Lower lobe of right lung (tissue), 2 donors: ENCODE data around the gene EIF5AL1. TPM values are rescaled to one million over a fixed set of nuclear protein-coding genes. Genes with fewer than 3 reads are reported as not detected.
"Not testable (repeated sequence)": the region's sequence is repeated elsewhere in the genome, so short reads cannot be mapped to it uniquely, and the experiment has no call there.

Experiments used
- ATAC-seq, 2 donors: fragments of 200-7000 bp; cut with Tn5 transposase; one replicate each; pipeline ENCODE4 v1.9.1; 2020 to 2022; ENCODE audit warnings: mild to moderate bottlenecking in 2 of 2, moderate library complexity in 2 of 2
- DNase-seq: peaks from one replicate; pipeline ENCODE4 v3.0.0-alpha.2; 2020
- H3K27ac ChIP-seq: fragments of 200-600 bp; one replicate; pipeline ENCODE4 v1.8.0; 2022
- H3K27me3 ChIP-seq: fragments of 200-600 bp; one replicate; pipeline ENCODE4 v1.8.0; 2022; ENCODE audit warnings: low read depth
- H3K36me3 ChIP-seq: fragments of 200-600 bp; one replicate; pipeline ENCODE4 v1.8.0; 2022; ENCODE audit warnings: mild to moderate bottlenecking
- H3K4me1 ChIP-seq: fragments of 200-600 bp; one replicate; pipeline ENCODE4 v1.8.0; 2022
- H3K4me3 ChIP-seq: fragments of 200-600 bp; one replicate; pipeline ENCODE4 v1.8.0; 2022; ENCODE audit warnings: mild to moderate bottlenecking
- H3K9me3 ChIP-seq: fragments of 200-600 bp; one replicate; pipeline ENCODE4 v1.8.0; 2022
- intact Hi-C: fragments of 100-400 bp; cut with DNase I; formaldehyde crosslinking; loops from one replicate; pipeline ENCODE4 v1.11.0; 2022
- long read RNA-seq: library from polyadenylated mRNA; unstranded; transcript quantifications from one replicate; pipeline ENCODE4 v2.0.0, GENCODE V29; 2021
- total RNA-seq: library from RNA; stranded (reverse); fragmentation: NEBNext Ultra II Directional; extraction: Animal tissue kit (Norgen Biotek cat#: 25700); gene quantifications from one replicate; pipeline ENCODE4 v1.2.1, GENCODE V29; 2021
- TF ChIP-seq, protein P1 (sequence below): fragments of 200-600 bp; IDR thresholded peaks from one replicate; pipeline ENCODE4 v1.8.0; 2022; ENCODE audit warnings: antibody characterized with exemption, mild to moderate bottlenecking
- donor health status: DM: no; HTN: yes; CAD: no; lungs with severe emphysema.

Gene EIF5AL1
- not detected for total RNA-seq
- long read RNA-seq, partial matches to known transcripts = 0 of 4 reads
- long read RNA-seq, other reads (novel, unspliced or antisense) = 0 of 4 reads

DNA sequence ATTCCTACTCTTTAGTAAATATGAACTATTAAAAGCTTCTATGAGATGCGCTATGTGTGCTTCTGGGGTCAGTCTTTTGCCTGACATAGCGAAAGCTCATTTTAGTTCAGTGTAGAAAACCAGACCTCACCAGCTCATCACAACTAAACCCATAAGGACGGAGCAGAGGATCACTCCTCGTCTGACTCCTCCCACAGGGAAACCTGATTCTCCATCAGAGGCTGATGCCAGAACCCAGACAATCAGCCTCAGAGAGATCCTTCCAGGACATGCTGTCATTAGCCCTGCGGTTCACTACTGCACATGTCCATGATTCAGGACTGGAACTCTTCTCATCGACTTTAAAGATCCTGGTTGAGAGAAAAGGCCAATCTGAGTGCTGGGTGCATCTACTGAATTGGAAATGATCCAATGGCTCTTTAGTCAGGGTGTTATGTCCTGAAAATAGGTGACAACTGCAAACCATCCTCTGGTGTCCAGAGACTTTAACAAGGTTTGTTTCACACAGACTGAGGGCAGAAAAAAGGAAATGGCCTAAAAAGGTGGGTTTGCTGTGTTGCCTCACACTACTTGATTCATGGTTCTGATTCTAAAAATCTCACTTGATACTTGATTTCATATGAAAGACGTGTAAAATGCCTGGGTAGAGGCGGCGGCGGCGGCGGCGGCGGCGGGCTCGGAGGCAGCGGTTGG is at the start of gene EIF5AL1:
TSS of gene EIF5AL1 (plus strand) at position 643 of the 693 bp plus-strand sequence. CDS start 117 bp downstream, outside the sequence.
- H3K27ac ChIP-seq, intact Hi-C loops, DNase-seq, H3K27me3 ChIP-seq, H3K36me3 ChIP-seq, H3K4me1 ChIP-seq, H3K4me3 ChIP-seq, H3K9me3 ChIP-seq, ATAC-seq: not testable (repeated sequence)

DNA sequence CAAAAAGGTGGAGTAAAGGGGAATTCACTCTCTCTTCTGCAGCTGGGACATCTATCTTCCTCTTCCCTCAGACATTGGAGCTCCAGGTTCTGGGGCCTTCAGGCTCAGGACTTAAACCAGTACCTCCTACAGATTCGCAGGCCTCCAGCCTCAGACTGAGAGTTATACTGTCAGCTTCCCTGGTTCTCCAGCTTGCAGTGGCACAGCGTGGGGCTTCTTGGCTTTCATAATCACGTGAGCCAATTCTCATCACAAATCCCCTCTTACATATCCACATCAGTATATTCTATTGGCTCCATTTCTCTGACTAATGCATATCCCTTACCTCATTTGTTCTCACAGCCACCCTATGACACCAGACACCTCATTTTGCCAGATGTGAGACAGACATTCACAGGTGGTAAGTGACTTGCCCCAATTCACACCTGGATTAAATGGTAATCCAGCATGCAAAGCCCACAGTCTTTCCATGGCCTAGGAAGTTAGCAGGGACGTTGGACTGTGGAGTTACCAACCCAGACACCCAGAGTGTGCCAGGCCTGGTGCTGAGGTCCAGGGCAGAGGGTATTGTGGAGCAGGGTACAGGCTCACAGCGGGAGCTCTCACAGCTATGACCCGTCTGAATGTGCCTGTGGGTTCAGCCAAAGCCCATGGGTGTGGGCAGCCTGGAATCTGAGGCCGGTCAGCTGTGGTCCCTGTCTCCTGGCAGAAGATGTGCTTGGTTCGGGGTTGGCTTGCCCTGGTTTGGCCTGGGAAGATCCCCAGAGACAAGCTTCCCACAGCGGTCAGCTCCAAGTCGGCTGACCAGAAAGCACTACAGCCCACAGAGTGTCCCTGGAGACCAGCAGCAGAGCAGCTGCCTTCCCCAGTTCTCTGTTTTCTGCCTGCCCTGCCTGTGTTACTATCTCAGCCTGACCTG is 48.5 kb upstream of the EIF5AL1 start:
- DNase-seq (no peak), ATAC-seq (peak in 1 of 2 donors; percentile 29)
- H3K36me3 ChIP-seq = no peaks in the 10 kb centered on the region
- TF ChIP-seq, protein P1, sequence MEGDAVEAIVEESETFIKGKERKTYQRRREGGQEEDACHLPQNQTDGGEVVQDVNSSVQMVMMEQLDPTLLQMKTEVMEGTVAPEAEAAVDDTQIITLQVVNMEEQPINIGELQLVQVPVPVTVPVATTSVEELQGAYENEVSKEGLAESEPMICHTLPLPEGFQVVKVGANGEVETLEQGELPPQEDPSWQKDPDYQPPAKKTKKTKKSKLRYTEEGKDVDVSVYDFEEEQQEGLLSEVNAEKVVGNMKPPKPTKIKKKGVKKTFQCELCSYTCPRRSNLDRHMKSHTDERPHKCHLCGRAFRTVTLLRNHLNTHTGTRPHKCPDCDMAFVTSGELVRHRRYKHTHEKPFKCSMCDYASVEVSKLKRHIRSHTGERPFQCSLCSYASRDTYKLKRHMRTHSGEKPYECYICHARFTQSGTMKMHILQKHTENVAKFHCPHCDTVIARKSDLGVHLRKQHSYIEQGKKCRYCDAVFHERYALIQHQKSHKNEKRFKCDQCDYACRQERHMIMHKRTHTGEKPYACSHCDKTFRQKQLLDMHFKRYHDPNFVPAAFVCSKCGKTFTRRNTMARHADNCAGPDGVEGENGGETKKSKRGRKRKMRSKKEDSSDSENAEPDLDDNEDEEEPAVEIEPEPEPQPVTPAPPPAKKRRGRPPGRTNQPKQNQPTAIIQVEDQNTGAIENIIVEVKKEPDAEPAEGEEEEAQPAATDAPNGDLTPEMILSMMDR = no peak
- no peaks in the 10 kb centered on the region for H3K9me3 ChIP-seq
- no peaks in the 10 kb centered on the region for H3K27me3 ChIP-seq
- peaks cover 19% of the 10 kb centered on the region for H3K4me1 ChIP-seq
- no peak overlapping the region for H3K27ac ChIP-seq
- intact Hi-C loops = loop anchor here (10.0 kb wide), 1 partner anchor 89 kb away; no protein-coding TSS in a partner anchor
- H3K4me3 ChIP-seq = no peak overlapping the region

DNA sequence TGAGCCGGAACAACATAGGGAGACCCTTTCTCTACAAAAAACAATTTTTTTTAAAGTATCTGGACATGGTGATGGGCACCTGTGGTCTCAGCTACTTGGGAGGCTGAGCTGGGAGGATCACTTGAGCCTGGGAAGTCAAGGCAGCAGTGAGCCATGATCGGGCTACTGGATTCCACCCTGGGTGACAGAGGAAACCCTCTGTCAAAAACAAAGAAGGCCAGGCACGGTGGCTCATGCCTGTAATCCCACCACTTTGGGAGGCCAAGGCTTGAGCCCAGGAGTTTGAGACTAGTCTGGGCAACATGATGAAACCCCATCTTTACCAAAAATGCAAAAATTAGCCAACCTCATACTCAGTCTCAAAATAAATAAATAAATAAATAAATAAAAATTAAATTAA is 47.0 kb upstream of the EIF5AL1 start:
- no peaks in the 10 kb centered on the region for H3K9me3 ChIP-seq
- peaks cover 20% of the 10 kb centered on the region for H3K4me1 ChIP-seq
- no peak overlapping the region for H3K27ac ChIP-seq
- no peaks in the 10 kb centered on the region for H3K36me3 ChIP-seq
- ATAC-seq (no peak), DNase-seq (no peak)
- TF ChIP-seq, protein P1 = no peak
- no peak overlapping the region for H3K4me3 ChIP-seq
- H3K27me3 ChIP-seq = no peaks in the 10 kb centered on the region
- intact Hi-C loops = loop anchor here (10.0 kb wide), 1 partner anchor 91 kb away; no protein-coding TSS in a partner anchor

DNA sequence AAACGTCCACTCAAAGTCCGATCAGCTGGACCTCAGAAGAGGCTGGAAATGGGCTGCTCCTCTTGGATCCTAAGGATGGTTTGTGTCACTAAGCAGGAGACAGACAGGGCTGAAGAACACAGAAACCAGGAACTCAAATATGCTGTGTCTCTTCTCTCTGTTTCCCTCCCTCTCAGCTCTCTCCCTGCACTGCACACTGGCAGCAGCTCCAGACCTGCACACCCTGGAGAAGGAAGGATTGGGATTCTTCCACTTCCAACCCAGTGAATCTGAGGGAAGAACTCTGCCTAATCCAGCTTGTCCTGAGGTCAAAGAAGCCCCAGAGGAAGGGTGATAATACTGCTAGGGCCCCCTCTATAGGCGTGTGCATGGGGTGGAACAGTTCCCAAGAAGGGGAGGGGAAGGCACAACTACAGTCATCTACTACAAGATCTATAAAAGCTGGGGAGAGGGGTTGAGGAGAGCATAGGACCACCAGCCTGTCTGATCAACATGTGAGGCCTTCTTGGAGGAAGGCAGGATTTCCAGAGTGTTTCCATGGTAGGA is 44.2 kb upstream of the EIF5AL1 start:
- Histone ChIP-seq H3K4me1 (peaks cover 20% of the 10 kb centered on the region), H3K36me3 (no peaks in the 10 kb centered on the region), H3K9me3 (no peaks in the 10 kb centered on the region), H3K4me3 (no peak overlapping the region), H3K27me3 (no peaks in the 10 kb centered on the region), H3K27ac (peak overlapping the region; percentile 14)
- intact Hi-C loops = loop anchor here (10.0 kb wide), 1 partner anchor 93 kb away; no protein-coding TSS in a partner anchor
- DNase-seq (no peak), ATAC-seq (peak; percentile 31 to 39)
- TF ChIP-seq, protein P1 = no peak

DNA sequence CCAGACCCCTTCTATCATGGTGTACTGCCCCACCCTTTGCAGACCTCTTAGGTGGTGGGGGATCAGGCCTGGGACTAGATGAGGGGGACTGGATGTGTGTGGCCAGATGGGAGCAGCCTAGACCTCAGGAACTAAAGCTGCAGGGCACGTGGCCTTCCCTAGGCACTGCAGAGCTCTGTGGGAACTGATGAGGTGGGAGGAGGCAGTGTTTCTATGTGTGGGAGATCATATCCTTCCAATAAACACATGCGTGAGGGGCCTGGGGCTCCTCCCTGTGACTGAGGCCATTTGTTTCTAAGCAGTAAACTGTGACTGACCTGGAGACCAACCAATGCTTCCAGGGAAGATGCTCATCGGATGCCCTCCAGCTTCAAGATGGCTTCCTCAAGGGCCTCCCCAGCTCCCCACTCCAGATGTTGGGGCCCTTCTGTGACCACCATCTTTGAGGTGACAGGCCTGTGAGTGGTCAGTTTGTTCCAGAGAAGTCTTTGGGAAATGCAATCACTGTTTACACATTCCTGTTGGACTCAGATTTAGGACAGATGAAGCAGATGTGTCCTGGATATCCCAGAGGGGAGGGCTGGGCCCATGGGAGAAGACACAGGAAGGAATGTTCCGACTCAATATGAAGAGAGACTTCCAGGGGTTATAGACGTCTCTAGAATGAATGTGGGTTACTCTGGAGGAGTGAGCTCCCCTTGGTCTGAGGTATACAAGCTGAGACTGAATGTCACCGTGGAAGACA is 43.3 kb upstream of the EIF5AL1 start:
- DNase-seq = no peak
- peak overlapping the region; percentile 14 for H3K27ac ChIP-seq
- intact Hi-C loops = loop anchor here (10.0 kb wide), 1 partner anchor 94 kb away; no protein-coding TSS in a partner anchor

More for the DNA sequence above, 43.3 kb upstream of the EIF5AL1 start:
- Histone ChIP-seq H3K27me3 (no peaks in the 10 kb centered on the region), H3K36me3 (no peaks in the 10 kb centered on the region), H3K4me3 (no peak overlapping the region), H3K9me3 (no peaks in the 10 kb centered on the region), H3K4me1 (peaks cover 20% of the 10 kb centered on the region)
- ATAC-seq = no peak
- TF ChIP-seq, protein P1 = no peak
